HG03575 (cell line): ENCODE results near the gene CDH13.

ENCODE experiments used
- ATAC-seq: cut with Tn5 transposase; IDR thresholded peaks from one replicate; pipeline ENCODE4 v1.9.1; 2021; ENCODE audit not compliant: unreplicated experiment, insufficient number of reproducible peaks, low FRiP score; ENCODE audit errors: extremely low read depth

Gene CDH13

DNA sequence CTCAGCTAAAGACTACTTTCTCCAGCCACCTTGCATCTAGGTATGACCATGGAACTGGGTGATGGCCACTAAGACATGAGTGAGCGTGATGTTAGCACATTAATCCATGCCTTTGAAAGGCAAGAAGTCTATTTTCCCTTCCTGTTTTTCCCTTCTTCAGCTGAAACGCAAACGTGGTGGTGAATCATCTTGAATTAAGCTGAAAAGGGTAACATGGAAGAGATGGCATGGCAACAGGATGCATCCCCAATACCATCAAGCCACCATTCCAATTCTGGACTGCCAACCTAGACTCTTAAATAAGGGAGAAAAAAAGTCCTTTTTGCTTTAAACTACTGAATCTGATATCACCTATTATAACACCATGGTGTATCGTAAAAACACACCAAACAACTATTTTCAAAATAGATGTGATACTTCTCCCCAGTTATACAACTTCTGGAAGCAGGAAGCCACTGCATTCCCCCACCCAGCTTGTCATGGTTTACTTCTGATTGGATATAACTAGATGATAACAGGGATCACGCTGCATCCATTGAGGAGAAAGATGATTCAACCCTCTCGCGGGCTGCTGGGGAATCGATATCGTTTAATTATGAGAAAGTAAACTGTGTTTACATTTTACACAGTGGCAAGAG, 368.6 kb downstream of the CDH13 start:
- ATAC-seq, result no peak

DNA sequence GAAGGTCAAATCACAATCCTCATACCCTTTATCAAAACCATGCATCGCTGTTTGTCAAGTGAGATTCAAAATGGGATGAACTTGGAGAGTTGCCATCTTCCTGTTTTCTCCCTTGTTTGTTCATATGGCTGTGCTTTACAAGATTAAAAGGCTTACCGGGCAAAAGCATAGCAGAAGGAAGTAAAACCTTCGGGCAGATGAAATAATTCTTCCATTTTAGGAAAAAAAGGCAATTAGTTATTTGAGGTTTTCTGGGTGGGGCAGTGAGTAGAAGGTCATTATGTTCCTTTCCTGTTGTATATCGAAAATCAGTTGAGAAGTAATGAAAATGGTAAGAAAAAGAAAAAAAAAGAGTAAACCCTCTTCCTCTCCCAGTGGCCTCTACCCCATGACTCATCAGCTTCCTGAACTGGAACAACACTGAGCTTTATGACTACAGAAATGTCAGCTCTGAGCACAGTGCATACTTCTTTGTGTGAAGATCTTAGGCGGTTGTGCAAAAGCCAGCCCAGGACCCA, 369.2 kb downstream of the CDH13 start:
- no peak for ATAC-seq

DNA sequence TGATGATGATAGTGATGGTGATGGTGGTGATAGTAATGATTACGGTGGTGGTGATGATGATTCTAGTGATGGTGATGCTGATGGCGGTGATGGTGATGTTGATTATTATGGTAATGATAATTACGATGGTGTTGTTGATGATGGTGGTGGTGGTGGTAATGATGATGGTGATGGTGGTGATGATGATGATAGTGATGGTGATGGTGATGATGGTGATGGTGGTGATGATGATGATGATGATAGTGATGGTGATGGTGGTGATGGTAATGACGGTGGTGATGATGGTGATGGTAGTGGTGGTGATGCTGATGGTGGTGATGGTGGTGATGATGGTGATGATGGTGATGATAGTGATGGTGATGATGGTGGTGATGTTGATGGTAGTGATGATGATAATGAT, 370.0 kb downstream of the CDH13 start:
- ATAC-seq, result no peak

DNA sequence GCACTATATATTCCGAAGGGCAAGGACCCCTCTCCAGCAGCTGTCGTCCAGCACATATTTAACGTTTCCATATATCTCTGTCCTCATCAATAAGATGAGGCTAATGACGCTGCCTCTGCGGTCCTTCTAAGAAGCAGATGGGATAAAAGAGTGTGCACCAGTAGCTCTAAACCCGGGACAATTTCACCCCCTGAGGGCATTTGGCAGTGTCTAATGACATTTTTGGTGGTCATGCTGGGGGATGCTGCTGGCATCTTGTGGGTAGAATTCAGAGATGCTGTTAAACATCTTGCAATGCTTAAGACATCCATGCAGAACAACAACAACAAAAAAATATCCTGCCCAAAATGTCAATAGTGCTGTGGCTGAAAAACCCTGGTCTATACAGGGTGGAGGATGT, 372.9 kb downstream of the CDH13 start:
- ATAC-seq, result no peak

DNA sequence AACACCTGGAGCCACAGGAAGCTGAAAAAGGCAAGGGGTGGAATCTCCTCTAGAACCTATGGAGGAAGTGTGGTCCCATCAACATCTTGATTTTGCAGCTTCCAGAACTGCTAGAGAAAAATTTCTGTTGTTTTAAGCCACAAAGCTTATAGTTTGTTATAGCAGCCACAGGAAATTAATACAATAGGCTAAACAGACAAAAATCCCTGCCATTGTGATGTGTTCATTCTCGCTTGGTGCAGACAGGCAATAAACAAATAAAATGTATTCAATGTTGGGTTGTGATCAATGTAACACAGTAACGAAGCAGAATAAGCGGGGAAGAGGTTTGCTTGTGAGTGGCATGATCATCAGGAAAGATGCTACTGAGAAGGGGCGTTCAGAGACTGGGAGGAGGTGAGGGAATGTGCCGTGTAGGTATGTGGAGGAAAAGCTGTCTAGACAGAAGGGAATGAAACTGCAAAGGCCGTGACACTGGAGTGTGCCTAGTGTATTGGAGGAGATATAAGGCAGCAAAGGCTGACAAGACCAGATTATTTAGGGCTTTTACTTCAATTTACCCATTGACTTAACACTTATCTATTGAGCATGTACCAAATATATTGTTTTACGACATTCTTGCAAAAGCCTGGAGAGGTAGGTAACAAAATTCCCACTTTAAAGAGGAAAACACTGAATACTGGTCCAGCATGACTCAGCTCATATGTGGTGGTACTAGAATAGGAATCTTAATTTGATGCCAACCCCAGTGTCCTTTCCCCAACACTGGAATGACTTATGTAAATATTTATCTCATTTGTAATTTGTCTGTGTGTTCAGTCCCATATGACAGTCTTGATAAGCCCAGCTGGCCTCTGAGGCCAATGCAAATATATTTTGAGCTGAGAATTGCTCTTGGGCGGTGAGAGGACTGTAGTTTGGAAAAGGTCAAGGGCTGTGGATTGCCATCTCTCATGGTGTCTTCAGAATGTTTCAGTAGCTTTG, 375.9 kb downstream of the CDH13 start:
- ATAC-seq, result no peak

DNA sequence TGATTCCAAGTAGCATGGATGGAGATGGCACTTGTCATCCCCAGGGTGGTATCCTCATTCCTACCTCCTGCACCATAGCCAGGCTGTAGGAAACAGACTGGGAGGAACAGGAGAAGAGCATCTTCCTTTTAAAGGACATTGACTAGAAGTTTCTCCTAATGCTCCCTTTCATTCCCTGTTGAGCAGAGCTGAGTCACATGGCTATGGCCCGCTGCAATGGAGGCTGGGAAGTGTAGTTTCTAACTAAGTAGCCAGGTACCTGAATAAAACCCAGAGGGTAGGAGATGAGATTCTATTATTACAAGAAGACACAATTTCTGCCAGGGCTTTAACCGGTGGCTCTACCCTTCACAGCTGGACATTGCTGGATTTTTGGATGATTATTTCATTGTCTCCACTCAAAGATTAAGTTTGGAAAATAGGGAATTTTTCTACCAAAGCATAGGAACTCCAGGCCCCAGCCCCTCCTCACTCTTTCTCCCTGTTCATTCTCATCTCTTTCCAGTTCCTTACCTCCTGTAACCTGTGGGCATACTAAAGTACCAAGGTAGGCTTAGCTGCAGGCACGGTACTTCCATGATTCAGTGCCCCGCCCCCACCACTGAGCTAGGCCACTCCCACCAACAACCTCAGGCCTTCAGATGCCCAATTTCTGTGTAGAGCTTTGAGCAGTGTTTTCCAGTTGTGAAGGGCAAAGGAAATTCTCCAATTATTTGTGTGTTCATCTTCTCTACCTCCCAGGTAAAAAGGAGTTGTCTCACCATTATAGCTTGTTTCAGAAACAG, 378.3 kb downstream of the CDH13 start:
- ATAC-seq, result no peak

DNA sequence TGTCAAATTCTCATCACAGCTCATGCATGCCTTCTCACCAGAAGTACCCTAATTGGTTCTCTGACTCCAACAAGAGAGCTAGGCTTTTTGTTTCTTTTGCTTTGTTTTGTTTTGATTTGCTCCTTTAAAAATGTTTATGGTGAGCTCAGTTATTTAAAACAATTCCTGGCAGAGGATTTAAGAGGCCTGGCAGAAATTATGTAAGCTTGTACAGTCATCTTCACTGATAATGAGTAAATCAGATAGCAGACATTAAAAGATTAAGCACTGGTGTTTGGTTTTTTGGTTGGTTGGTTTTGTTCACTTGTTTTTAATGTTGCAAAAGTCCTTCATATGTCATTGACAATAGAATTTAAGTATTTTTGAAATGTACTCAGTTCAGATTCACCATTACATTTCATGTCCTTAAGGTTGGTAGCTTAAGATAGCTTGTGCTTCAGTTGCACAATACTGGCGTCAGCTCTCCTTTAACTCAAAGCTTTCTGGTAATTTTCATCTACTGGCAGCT, 378.9 kb downstream of the CDH13 start:
- ATAC-seq, result no peak

DNA sequence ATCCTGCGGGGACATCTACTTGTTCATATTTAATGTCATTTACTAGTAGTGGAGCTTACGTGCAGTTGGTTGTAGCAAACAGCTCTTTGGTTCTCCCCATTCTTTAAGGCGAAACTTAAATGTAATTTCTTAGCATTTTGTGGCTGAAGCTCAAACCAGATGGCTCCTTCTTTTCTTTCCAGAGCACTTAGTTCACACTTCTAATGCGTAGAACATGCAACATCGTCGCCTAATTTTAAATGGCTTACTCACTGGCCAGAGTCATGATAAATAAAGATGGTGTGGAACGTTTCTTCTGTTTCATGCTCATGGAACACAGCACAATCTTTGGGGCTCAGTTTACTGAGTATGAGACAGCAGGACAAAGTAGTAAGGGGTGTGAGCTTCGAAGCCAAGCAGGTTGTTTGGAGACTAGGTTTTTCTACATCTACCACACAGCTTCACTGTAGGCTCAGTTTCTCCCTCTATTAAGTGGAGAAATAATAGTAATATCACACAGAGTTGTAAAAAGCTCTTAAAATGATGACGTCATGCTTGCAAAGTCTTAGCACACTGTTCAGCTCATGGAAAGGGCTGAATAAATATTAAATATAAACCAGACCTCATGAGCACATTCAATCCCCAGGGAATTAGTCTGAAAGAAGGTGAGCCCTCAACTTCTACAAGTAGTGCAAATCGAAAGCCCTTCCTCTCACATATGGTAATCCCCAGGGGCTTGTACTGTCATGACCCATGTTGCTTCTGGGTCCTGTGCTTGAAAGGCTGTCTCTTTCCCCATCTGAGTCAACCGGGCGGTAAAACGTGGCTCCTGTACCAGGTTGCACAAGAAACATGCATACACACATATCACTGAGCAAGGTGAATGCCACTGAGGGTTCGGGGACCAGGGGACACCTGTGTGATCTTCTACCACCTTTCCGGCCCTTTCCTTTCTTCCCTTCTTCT, 384.3 kb downstream of the CDH13 start:
- ATAC-seq, result no peak

DNA sequence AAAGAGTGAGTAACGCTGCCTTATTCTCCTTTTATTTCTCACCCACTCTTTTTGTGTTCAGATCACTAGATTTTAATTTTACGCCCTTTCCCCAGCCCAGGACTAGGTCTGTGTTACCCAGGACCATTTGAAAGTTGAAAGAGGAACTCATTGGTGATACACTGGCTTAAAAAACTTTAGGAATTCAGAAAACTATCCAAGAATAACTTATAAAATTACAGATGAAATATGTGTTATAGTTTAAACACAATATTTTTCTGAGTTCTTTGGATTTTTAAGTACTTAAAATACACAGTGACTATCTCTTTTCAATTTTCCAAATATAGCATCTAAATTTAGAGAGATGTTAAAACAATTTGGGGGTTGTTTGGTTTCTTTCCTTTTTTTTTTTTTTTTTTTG, 385.2 kb downstream of the CDH13 start:
- ATAC-seq, result no peak

DNA sequence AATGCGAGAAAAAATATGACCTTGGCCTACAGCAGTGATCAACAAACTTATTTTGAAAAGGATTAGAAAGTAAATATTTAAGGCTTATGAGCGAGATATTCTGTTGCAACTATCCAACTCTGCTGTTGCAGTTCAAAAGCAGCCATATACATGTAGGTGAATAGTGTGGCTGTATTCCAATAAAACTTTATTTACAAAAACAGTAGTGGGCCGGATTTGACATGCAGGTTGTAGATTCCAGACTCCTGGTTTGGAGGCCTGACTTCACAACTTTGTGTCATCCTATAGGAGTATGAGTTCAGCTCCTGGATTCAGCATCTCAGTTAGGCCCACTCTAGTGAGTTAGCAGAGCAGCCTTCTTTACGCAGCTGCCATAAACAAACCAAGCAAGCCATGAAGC, 386.3 kb downstream of the CDH13 start:
- ATAC-seq, result no peak

DNA sequence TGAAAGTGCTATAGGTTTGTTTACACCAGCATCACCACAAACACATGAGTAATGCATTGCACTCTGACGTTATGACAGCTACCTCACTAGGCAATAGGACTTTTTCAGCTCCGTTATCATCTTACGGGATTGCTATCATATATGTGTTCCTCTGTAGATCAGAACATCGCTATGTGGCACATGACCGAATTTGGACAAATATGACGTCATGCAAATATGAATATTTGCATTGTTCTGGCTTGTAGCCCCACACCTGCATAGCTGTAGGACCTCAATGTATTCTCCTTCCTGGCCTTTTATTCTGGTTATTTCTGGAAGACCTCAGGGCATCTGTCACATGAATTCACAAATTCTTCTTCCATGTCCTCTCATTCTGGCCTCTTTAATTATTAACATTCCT, 393.2 kb downstream of the CDH13 start:
- no peak for ATAC-seq

DNA sequence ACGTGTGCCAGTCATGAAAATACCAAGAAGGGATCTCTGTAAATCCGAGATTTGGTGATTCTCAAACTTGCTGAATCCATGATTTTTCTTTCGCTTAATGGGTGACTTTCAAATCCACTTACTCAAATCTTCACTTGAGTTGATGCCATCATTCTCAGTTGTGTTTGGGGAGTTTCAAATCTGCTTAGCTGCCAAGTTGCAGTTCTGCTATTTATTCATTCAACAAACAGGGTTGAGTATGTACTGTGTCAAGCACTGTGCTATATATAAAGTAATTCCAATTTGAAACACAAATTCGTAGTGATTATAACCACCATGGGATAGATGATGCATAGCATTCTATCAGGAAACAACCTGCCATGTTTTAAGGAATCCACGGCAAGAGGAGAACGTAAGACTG, 394.3 kb downstream of the CDH13 start:
- ATAC-seq, result no peak

DNA sequence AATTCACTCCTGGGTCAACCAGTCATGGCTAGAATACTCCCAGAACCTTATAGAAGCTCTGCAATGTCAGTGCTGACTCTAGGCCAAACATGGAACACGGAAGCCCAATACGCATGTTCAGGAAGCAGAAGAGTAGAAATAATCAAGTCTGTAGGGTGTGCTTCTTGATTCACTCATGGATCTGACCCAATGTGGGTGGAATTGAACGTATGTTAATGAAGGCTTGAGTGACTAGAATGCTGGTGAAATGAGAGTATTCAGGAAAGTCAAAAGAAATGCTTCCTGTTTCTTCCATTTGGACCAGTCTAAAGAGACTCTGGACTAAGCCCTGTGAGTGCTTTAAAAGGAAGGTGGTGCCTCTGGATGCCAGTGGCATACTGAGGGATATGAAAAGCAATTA, 395.0 kb downstream of the CDH13 start:
- no peak for ATAC-seq

DNA sequence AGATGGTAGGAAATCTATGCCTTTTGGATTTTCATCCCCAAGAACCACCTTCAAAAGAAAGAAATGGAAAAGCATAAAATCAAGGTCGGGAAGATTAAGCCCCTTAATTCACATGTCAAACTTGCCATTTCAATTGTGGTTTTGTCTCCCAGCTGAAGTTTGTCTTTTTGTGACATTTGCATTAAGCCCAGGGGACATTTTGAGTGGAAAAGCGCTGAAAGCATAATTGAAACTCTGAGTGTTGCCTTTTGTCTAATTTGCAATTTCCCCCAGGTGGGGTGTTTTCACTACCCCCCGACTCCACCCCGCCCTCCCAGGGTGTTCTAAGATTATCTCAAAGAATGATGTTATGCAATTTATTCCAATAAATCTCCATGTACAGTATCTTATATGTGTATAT, 396.2 kb downstream of the CDH13 start:
- no peak for ATAC-seq

DNA sequence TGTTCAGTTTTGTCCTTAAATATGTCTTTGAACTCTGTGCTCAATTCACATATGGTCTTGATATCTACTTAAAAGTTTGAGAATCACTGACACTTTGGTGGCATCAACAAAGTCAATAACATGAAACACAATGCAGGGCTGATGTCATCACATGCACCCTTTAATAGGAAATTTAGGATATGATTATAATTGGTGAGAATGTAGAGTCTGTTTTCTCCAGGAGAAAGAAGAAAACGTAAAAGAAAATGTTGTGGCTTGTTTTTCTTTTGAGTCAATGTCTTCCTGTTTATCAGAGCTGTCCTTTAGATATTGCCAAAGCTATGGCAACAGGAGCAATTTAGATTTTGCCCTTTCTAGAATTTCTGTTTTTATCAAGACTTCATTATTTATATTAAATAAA, 396.9 kb downstream of the CDH13 start:
- no peak for ATAC-seq

DNA sequence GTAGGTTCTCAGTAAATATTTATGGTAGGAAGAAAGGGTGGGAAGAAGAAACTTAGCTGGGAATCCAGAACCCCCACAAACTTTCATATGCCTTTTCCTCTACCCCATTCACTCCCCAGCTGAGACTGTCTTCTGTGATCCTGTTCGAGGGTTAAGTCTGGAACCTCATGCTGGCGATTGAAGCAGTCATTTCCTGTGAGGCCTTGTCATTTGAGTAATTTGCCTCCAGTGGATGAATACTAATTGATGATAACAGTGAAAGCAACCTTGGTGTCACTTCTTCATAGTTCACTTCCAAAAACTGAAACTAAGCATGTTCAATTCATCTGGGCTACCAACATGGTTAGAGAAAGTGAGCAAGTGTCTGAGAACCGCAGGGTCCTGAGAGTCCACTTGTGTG, 401.2 kb downstream of the CDH13 start:
- ATAC-seq, result no peak

DNA sequence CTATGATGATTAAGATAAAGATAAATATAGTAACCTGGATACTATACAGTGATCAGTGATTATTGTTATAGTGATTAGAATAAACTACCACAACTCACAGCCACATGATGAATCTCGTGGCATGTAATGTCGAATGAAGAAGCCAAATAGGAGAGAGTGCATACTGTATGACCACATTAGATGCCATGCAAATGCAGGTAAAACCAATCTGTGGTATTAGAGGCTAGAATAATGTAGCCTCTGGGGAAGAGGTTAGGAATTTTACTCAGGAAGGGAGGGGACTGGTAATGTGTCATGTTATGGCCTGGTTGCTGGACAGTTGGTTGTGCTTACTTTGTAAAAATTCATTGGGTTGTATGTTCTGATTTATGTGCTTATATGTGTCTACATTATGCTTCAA, 402.7 kb downstream of the CDH13 start:
- no peak for ATAC-seq

DNA sequence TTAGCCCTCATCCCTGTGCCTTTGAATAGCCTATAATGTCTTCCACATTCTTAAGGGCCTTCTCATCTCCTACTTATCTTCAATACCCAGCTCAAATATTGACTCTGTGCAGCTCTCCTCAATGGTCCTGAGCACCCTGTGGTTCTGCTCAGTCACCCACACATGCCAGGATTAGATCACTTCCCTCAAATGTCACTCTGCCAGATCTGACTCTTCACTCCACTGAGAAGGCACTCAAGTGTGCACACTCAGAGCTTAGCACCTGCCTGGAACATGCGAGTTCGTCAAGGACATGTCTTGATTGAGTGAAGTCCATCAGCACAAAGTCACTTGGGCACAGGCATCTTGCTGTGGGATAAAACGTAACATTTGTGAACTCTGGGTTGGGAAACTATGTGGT, 404.8 kb downstream of the CDH13 start:
- ATAC-seq, result no peak
